ENCODE results near the gene VIPR1. TPM values are rescaled to one million over a fixed set of nuclear protein-coding genes. Genes with fewer than 3 reads are reported as not detected.

Gene VIPR1
- polyA plus RNA-seq, 1 of the 3 experiments (the other 2 are of a cell fraction): not detected

- H3F3A ChIP-seq (replicated peaks; ENCODE audit: insufficient read depth): peaks cover 11% of the 10 kb centered on the region
- H3K27me3 ChIP-seq (ENCODE audit: insufficient read depth): no peaks in the 10 kb centered on the region
- no peaks in the 10 kb centered on the region for H4K20me1 ChIP-seq (ENCODE audit: insufficient read depth)
- H3K27ac ChIP-seq (ENCODE audit: low read depth in 2 of 2, low read length in 1 of 2): no peak overlapping the region
- no peak overlapping the region for H2AFZ ChIP-seq (ENCODE audit: low read depth)
- no peak for TF ChIP-seq USF2 (IDR thresholded peaks at IDR 0.05; ENCODE audit: borderline replicate concordance, low read depth, low read length)
- TF ChIP-seq RXRA (IDR thresholded peaks at IDR 0.05; ENCODE audit: borderline replicate concordance, low read depth): no peak
- TF ChIP-seq USF1 (IDR thresholded peaks at IDR 0.05; ENCODE audit: borderline replicate concordance, low read depth): no peak
- TF ChIP-seq SIN3A (IDR thresholded peaks at IDR 0.05; ENCODE audit: borderline replicate concordance, low read depth, low read length): no peak
- TF ChIP-seq EP300 (IDR thresholded peaks at IDR 0.05; ENCODE audit: borderline replicate concordance in 1 of 2, low read depth in 1 of 2, low read length in 1 of 2): no peak
- no peak for TF ChIP-seq GATA2 (CRISPR knock-in tag; IDR thresholded peaks at IDR 0.05)
- TF ChIP-seq TAF1 (IDR thresholded peaks at IDR 0.05; ENCODE audit: borderline replicate concordance, low read depth, low read length): no peak
- TF ChIP-seq CHD2 (IDR thresholded peaks at IDR 0.05; ENCODE audit: low read length, partially characterized antibody): no peak
- TF ChIP-seq SMC3 (IDR thresholded peaks at IDR 0.05; ENCODE audit: low read depth, low read length): no peak
- no peak for TF ChIP-seq IRF3 (IDR thresholded peaks at IDR 0.05; ENCODE audit: low read depth, low read length)
- no peak for TF ChIP-seq JUND (IDR thresholded peaks at IDR 0.05)
- TF ChIP-seq ELF1 (IDR thresholded peaks at IDR 0.05): no peak
- no peak for TF ChIP-seq NFIC (IDR thresholded peaks at IDR 0.05; ENCODE audit: borderline replicate concordance)
- H3K4me2 ChIP-seq: no peak overlapping the region
- H3K79me2 ChIP-seq (ENCODE audit: insufficient read depth): no peaks in the 10 kb centered on the region
- no peak for DNase-seq
- peaks cover 40 to 45% of the 10 kb centered on the region in 2 experiments for H3K36me3 ChIP-seq (replicated peaks in 1 of 2; ENCODE audit: control insufficient read depth in 1 of 2, insufficient read depth in 2 of 2, low read length in 1 of 2)
- peaks cover 0 to 13% of the 10 kb centered on the region in 2 experiments; a peak in 1 of 4 replicates for H3K4me1 ChIP-seq (ENCODE audit: control insufficient read depth in 1 of 2, insufficient read depth in 2 of 2, low read depth in 1 of 2, low read length in 1 of 2)
- POLR2A ChIA-PET: no interaction called here
- no peak overlapping the region for H3K9ac ChIP-seq
- 95% methylated on average over 2 of the region's 2 CpGs for WGBS (ENCODE audit: low lambda C conversion rate)
- H3K9me2 ChIP-seq: no peaks in the 10 kb centered on the region
- no peak overlapping the region for H3K4me3 ChIP-seq (ENCODE audit: low read depth in 2 of 2, low read length in 1 of 2)
- H3K9me3 ChIP-seq: no peaks in the 10 kb centered on the region
- CTCF ChIA-PET: interaction anchor here (0.8 to 9.0 kb wide), 10 partner anchors 9 to 319 kb away, joined by 3 to 74 read pairs (median 5); partner anchors contain the start of gene VIPR1
Observed at GRCh38 chr3:42549131-42549530, 46.7 kb downstream of the VIPR1 start.

- Histone ChIP-seq H3K36me3 (replicated peaks in 1 of 2; ENCODE audit: control insufficient read depth in 1 of 2, insufficient read depth in 2 of 2, low read length in 1 of 2) (peaks cover 48 to 53% of the 10 kb centered on the region in 2 experiments), H3K9ac (no peak overlapping the region), H3K4me1 (ENCODE audit: control insufficient read depth in 1 of 2, insufficient read depth in 2 of 2, low read depth in 1 of 2, low read length in 1 of 2) (peaks cover 0 to 2% of the 10 kb centered on the region in 2 experiments; a peak in 1 of 4 replicates), H2AFZ (ENCODE audit: low read depth) (no peak overlapping the region), H4K20me1 (ENCODE audit: insufficient read depth) (no peaks in the 10 kb centered on the region), H3K79me2 (ENCODE audit: insufficient read depth) (no peaks in the 10 kb centered on the region), H3K9me3 (no peaks in the 10 kb centered on the region), H3K27ac (ENCODE audit: low read depth in 2 of 2, low read length in 1 of 2) (no peak overlapping the region), H3F3A (replicated peaks; ENCODE audit: insufficient read depth) (peaks cover 11% of the 10 kb centered on the region), H3K27me3 (ENCODE audit: insufficient read depth) (no peaks in the 10 kb centered on the region), H3K4me2 (no peak overlapping the region), H3K9me2 (no peaks in the 10 kb centered on the region), H3K4me3 (ENCODE audit: low read depth in 2 of 2, low read length in 1 of 2) (no peak overlapping the region)
- no peak for DNase-seq
- WGBS (ENCODE audit: low lambda C conversion rate): 86% methylated on average over 1 of the region's 1 CpG
- POLR2A ChIA-PET: no interaction called here
- CTCF ChIA-PET: interaction anchor here (0.7 to 9.0 kb wide), 6 partner anchors 10 to 303 kb away, joined by 3 to 74 read pairs (median 21); partner anchors contain the start of gene VIPR1
- TF ChIP-seq POLR2AphosphoS5 (IDR thresholded peaks at IDR 0.05; ENCODE audit: low read depth, low read length) (no peak), MXI1 (IDR thresholded peaks at IDR 0.05; ENCODE audit: low read depth, low read length) (no peak), GABPA (IDR thresholded peaks at IDR 0.05; ENCODE audit: low read depth) (no peak), GATA2 (CRISPR knock-in tag; IDR thresholded peaks at IDR 0.05) (no peak), REST (IDR thresholded peaks at IDR 0.05; ENCODE audit: low read depth, low read length) (no peak), SIN3A (IDR thresholded peaks at IDR 0.05; ENCODE audit: borderline replicate concordance, low read depth, low read length) (no peak), CHD2 (IDR thresholded peaks at IDR 0.05; ENCODE audit: low read length, partially characterized antibody) (no peak), TAF1 (IDR thresholded peaks at IDR 0.05; ENCODE audit: borderline replicate concordance, low read depth, low read length) (no peak), NFIC (IDR thresholded peaks at IDR 0.05; ENCODE audit: borderline replicate concordance) (no peak), PBX3 (IDR thresholded peaks at IDR 0.05) (no peak), TEAD4 (IDR thresholded peaks at IDR 0.05; ENCODE audit: borderline replicate concordance, insufficient read depth) (no peak), MEF2A (IDR thresholded peaks at IDR 0.05; ENCODE audit: borderline replicate concordance, low read depth) (no peak)
Observed at GRCh38 chr3:42550250-42550649, 47.8 kb downstream of the VIPR1 start.

Measured in SK-N-SH (cell line).